Upper lobe of right lung (tissue), 1 donor: ENCODE measurements around the gene MELK. TPM values are rescaled to one million over a fixed set of nuclear protein-coding genes. Genes with fewer than 3 reads are reported as not detected.
"Not testable (repeated sequence)": the region's sequence is repeated elsewhere in the genome, so short reads cannot be mapped to it uniquely, and the experiment has no call there.

ENCODE experiments used
- ATAC-seq: fragments of 200-7000 bp; cut with Tn5 transposase; one replicate; pipeline ENCODE4 v1.9.1; 2020; ENCODE audit warnings: mild to moderate bottlenecking, moderate library complexity
- DNase-seq: peaks from one replicate; pipeline ENCODE4 v3.0.0-alpha.2; 2020
- H3K27ac ChIP-seq: fragments of 200-600 bp; one replicate; pipeline ENCODE4 v1.8.0; 2022
- H3K27me3 ChIP-seq: fragments of 200-600 bp; one replicate; pipeline ENCODE4 v1.8.0; 2022; ENCODE audit warnings: mild to moderate bottlenecking
- H3K36me3 ChIP-seq: fragments of 200-600 bp; one replicate; pipeline ENCODE4 v1.8.0; 2022
- H3K4me1 ChIP-seq: fragments of 200-600 bp; one replicate; pipeline ENCODE4 v1.8.0; 2022
- H3K4me3 ChIP-seq: fragments of 200-600 bp; one replicate; pipeline ENCODE4 v1.8.0; 2022; ENCODE audit warnings: mild to moderate bottlenecking
- H3K9me3 ChIP-seq: fragments of 200-600 bp; one replicate; pipeline ENCODE4 v1.8.0; 2022
- CTCF ChIP-seq: fragments of 200-600 bp; IDR thresholded peaks from one replicate; pipeline ENCODE4 v1.8.0; 2022; ENCODE audit warnings: antibody characterized with exemption
- intact Hi-C: fragments of 100-400 bp; cut with DNase I; formaldehyde crosslinking; loops from one replicate; pipeline ENCODE4 v1.11.0; 2022
- total RNA-seq: library from RNA; stranded (reverse); fragmentation: NEBNext Ultra II Directional; extraction: Animal tissue kit (Norgen Biotek cat#: 25700); gene quantifications from one replicate; pipeline ENCODE4 v1.2.1, GENCODE V29; 2021
- donor health status: DM: no; HTN: yes; CAD: no; lungs with severe emphysema.

Gene MELK
- total RNA-seq, 1 donor from 2014 or later, result 1.2 TPM

GRCh38 chr9:36542355-36542754 lies 30.3 kb upstream of the MELK start:
- ATAC-seq, result no peak
- TF ChIP-seq CTCF, result no peak
- H3K4me3 ChIP-seq, result no peak overlapping the region
- no peak for DNase-seq
- H3K27ac ChIP-seq, result no peak overlapping the region
- no peaks in the 10 kb centered on the region for H3K36me3 ChIP-seq
- H3K27me3 ChIP-seq, result no peaks in the 10 kb centered on the region
- no peaks in the 10 kb centered on the region for H3K9me3 ChIP-seq
- intact Hi-C loops, result no loop called here
- H3K4me1 ChIP-seq, result no peaks in the 10 kb centered on the region

GRCh38 chr9:36543916-36544315 lies 28.8 kb upstream of the MELK start:
- H3K27me3 ChIP-seq, result no peaks in the 10 kb centered on the region
- DNase-seq (no peak), ATAC-seq (peak; percentile 46)
- no peak overlapping the region for H3K4me3 ChIP-seq
- intact Hi-C loops, result no loop called here
- TF ChIP-seq CTCF, result no peak
- no peaks in the 10 kb centered on the region for H3K36me3 ChIP-seq
- H3K27ac ChIP-seq, result no peak overlapping the region
- H3K4me1 ChIP-seq, result no peaks in the 10 kb centered on the region
- H3K9me3 ChIP-seq, result no peaks in the 10 kb centered on the region

GRCh38 chr9:36547598-36547997 lies 25.1 kb upstream of the MELK start:
- no peak overlapping the region for H3K27ac ChIP-seq
- no peaks in the 10 kb centered on the region for H3K27me3 ChIP-seq
- H3K4me1 ChIP-seq, result no peaks in the 10 kb centered on the region
- intact Hi-C loops, result no loop called here
- no peak overlapping the region for H3K4me3 ChIP-seq
- ATAC-seq, result no peak
- TF ChIP-seq CTCF, result no peak
- H3K9me3 ChIP-seq, result no peaks in the 10 kb centered on the region
- no peaks in the 10 kb centered on the region for H3K36me3 ChIP-seq
- no peak for DNase-seq

- H3K36me3 ChIP-seq, result no peaks in the 10 kb centered on the region
- H3K9me3 ChIP-seq, result no peaks in the 10 kb centered on the region
- no peak for TF ChIP-seq CTCF
- intact Hi-C loops, result no loop called here
- DNase-seq, result no peak
- no peak for ATAC-seq
- no peak overlapping the region for H3K4me3 ChIP-seq
- no peaks in the 10 kb centered on the region for H3K4me1 ChIP-seq
- no peak overlapping the region for H3K27ac ChIP-seq
- no peaks in the 10 kb centered on the region for H3K27me3 ChIP-seq
Measured at GRCh38 chr9:36548454-36548853, 24.2 kb upstream of the MELK start.

GRCh38 chr9:36550135-36550534 lies 22.6 kb upstream of the MELK start:
- no peak overlapping the region for H3K27ac ChIP-seq
- intact Hi-C loops, result no loop called here
- no peaks in the 10 kb centered on the region for H3K4me1 ChIP-seq
- H3K27me3 ChIP-seq, result no peaks in the 10 kb centered on the region
- no peaks in the 10 kb centered on the region for H3K36me3 ChIP-seq
- no peak for TF ChIP-seq CTCF
- no peak overlapping the region for H3K4me3 ChIP-seq
- no peaks in the 10 kb centered on the region for H3K9me3 ChIP-seq
- ATAC-seq (no peak), DNase-seq (no peak)

- H3K4me3 ChIP-seq, intact Hi-C loops, ATAC-seq, H3K9me3 ChIP-seq, DNase-seq, H3K27ac ChIP-seq, H3K27me3 ChIP-seq, H3K36me3 ChIP-seq, H3K4me1 ChIP-seq: not testable (repeated sequence)
Measured at GRCh38 chr9:36550631-36551098, 22.0 kb upstream of the MELK start.
